K562 (cell line): Measurements from ENCODE around the gene PRR11. TPM values are rescaled to one million over a fixed set of nuclear protein-coding genes. Genes with fewer than 3 reads are reported as not detected.
A peak's percentile ranks its signal among the peaks of the same experiment; 100 is the strongest.

Experiments used
- BDP1 ChIP-seq: IDR thresholded peaks from 3 replicates; pipeline ENCODE4 v1.6.1; 2011; ENCODE audit not compliant: insufficient read length, insufficient read depth
- BRCA1 ChIP-seq, 2 experiments: fragments of 450-650 bp in 1 of 2; sonication (generic) in 1 of 2; formaldehyde crosslinking in 1 of 2; IDR thresholded peaks; 2 replicates each; pipeline versions ENCODE4 v1.5.0 to v1.6.1; 2017 to 2020; ENCODE audit warnings: mild to moderate bottlenecking in 1 of 2, missing genetic modification reagents in 1 of 2
- ESRRA ChIP-seq: fragments of 450-650 bp; IDR thresholded peaks from 2 replicates; pipeline ENCODE4 v1.6.1; 2014; ENCODE audit warnings: low read depth, mild to moderate bottlenecking, moderate library complexity, borderline replicate concordance
- HDAC3 ChIP-seq: fragments of 450-650 bp; IDR thresholded peaks from 2 replicates; pipeline ENCODE4 v1.6.1; 2018; ENCODE audit warnings: borderline replicate concordance, mild to moderate bottlenecking, moderate library complexity; ENCODE audit not compliant: partially characterized antibody
- HDAC8 ChIP-seq: fragments of 450-650 bp; IDR thresholded peaks from 2 replicates; pipeline ENCODE4 v1.6.1; 2016; ENCODE audit warnings: mild to moderate bottlenecking, missing genetic modification characterization, moderate library complexity, missing compliant biosample characterization
- HNRNPH1 ChIP-seq: fragments of 200-400 bp; formaldehyde crosslinking; optimal IDR thresholded peaks from 2 replicates; pipeline ENCODE3; 2017; ENCODE audit warnings: low read depth, mild to moderate bottlenecking, low read length, moderate library complexity
- HSF4 ChIP-seq: fragments of 250-450 bp; sonication (Bioruptor Pico); IDR thresholded peaks from 2 replicates; pipeline ENCODE4 v2.1.2; 2022; ENCODE audit warnings: mild to moderate bottlenecking, moderate library complexity, borderline replicate concordance
- IRF2 ChIP-seq: sonication (generic); formaldehyde crosslinking; IDR thresholded peaks from 2 replicates; pipeline ENCODE4 v1.8.1; 2022; ENCODE audit warnings: mild to moderate bottlenecking, missing genetic modification reagents
- KAT8 ChIP-seq: fragments of 450-650 bp; IDR thresholded peaks from 2 replicates; pipeline ENCODE4 v1.6.1; 2016; ENCODE audit warnings: low read depth, mild to moderate bottlenecking
- NCOA1 ChIP-seq: fragments of 450-650 bp; IDR thresholded peaks from 2 replicates; pipeline ENCODE4 v1.6.1; 2016; ENCODE audit warnings: low read depth
- NFE2L1 ChIP-seq: fragments of 450-650 bp; IDR thresholded peaks from 2 replicates; pipeline ENCODE4 v1.6.1; 2016; ENCODE audit warnings: missing genetic modification characterization, low read depth, mild to moderate bottlenecking, missing compliant biosample characterization, moderate library complexity, borderline replicate concordance
- PML ChIP-seq: IDR thresholded peaks from 2 replicates; pipeline ENCODE4 v1.6.1; 2012; ENCODE audit warnings: low read length, inconsistent platforms
- PRPF4 ChIP-seq: fragments of 200-400 bp; formaldehyde crosslinking; IDR thresholded peaks from one replicate; pipeline ENCODE4 v1.6.1; 2017; ENCODE audit warnings: low read length, low read depth, mild to moderate bottlenecking; ENCODE audit not compliant: insufficient read depth, poor library complexity, severe bottlenecking
- SMAD4 ChIP-seq: fragments of 250-450 bp; sonication (Bioruptor Pico); conservative IDR thresholded peaks from 2 replicates; pipeline ENCODE4 v1.8.0; 2021; ENCODE audit warnings: inconsistent platforms, mild to moderate bottlenecking, moderate library complexity
- TCFL5 ChIP-seq: fragments of 250-450 bp; sonication (Bioruptor Pico); conservative IDR thresholded peaks from 2 replicates; pipeline ENCODE4 v1.6.1; 2021; ENCODE audit warnings: mild to moderate bottlenecking, moderate library complexity, matching md5 sums
- ZNF217 ChIP-seq: sonication (generic); formaldehyde crosslinking; IDR thresholded peaks from 2 replicates; pipeline ENCODE4 v1.8.0; 2022; ENCODE audit warnings: mild to moderate bottlenecking, missing genetic modification reagents
- ZNF347 ChIP-seq: fragments of 450-650 bp; formaldehyde crosslinking; IDR thresholded peaks from 2 replicates; pipeline ENCODE4 v1.4.0; 2020; ENCODE audit warnings: low read depth, mild to moderate bottlenecking, moderate library complexity
- ZNF436 ChIP-seq: fragments of 250-450, 450-650 bp; sonication (Bioruptor Pico); formaldehyde crosslinking; IDR thresholded peaks from 2 replicates; pipeline ENCODE4 v1.7.0; 2020; ENCODE audit warnings: mild to moderate bottlenecking
- ZNF699 ChIP-seq: fragments of 250-450 bp; sonication (Bioruptor Pico); IDR thresholded peaks from 2 replicates; pipeline ENCODE4 v1.8.0; 2021; ENCODE audit warnings: mild to moderate bottlenecking, moderate library complexity; ENCODE audit not compliant: insufficient replicate concordance
- polyA plus RNA-seq, 8 experiments: library from polyadenylated mRNA; depleted of rRNA in 4 of 8; stranded (reverse) in 5 of 8; unstranded in 3 of 8; fragments of >200 nt; fragmentation: Nextera tagmentation in 2 of 8; fragmentation: Illumina TruSeq in 1 of 8; extraction: Ambion mirVana in 2 of 8; extraction: Trizol in 1 of 8; gene quantifications; 2 replicates each; pipeline versions ENCODE4 v1.2.1 to v1.2.3, GENCODE V29; 2011 to 2014; ENCODE audit warnings: inconsistent platforms in 1 of 8, missing spikeins in 1 of 8
- total RNA-seq, 7 experiments: library from RNA; depleted of rRNA in 6 of 7; stranded (reverse); fragments of >200 nt in 6 of 7; fragmentation: Illumina TruSeq in 2 of 7; extraction: Trizol in 2 of 7; gene quantifications; 2 replicates each; pipeline versions ENCODE4 v1.2.1 to v1.2.3, GENCODE V29; 2011 to 2021; ENCODE audit warnings: low replicate concordance in 1 of 7
- TF ChIP-seq, protein P1 (sequence below): fragments of 250-450 bp; sonication (Bioruptor Pico); IDR thresholded peaks from 2 replicates; pipeline ENCODE4 v1.6.1; 2021; ENCODE audit warnings: mild to moderate bottlenecking
- TF ChIP-seq, protein P2 (sequence below): fragments of 250-450 bp; sonication (Bioruptor Pico); IDR thresholded peaks from 2 replicates; pipeline ENCODE4 v1.4.0; 2020; ENCODE audit warnings: mild to moderate bottlenecking, moderate library complexity
- TF ChIP-seq, protein P3 (sequence below): fragments of 250-450 bp; sonication (Bioruptor Pico); IDR thresholded peaks from 2 replicates; pipeline ENCODE4 v1.9.0; 2021; ENCODE audit warnings: mild to moderate bottlenecking, inconsistent platforms

The PRR11 gene
- total and polyA plus RNA-seq, 9 of the 15 experiments (the other 6 are each of a cell fraction or from before 2014, with no cell fraction given), result 13.3 to 75.2 (median 46.4) TPM

DNA sequence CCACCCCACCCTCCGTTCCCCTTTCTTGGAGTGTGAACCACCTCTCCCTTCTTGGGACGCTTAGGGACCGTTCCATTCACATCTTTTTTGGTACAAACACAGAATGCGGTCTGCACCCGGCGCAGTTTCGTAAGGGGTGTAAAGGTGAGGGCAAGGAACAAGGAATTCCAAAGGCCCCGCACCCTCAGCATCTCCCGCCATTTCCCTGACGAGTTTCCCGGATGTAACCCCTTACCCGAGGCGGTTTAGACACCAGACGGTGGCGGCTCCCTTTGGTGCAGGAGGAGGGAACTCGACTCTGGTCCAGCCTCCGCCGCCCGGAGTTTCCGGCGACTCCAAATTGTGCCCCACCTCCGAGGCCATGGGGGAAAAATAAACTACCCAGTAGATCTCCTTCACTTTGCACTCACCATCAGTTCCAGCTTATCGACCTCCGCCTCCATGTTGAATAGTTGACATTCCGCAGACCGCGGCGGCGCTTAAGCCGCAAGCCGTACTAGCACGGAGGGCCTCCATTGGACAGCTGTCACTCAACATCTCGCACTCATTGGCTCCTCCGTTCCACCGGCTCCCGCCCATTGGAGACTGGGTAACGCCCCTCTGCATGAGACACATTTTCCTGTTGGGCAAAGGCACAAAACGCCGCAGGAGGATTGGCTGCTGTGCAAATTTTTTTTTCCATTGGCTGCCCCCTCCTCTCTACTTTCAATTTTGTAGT is 666 bp upstream of the PRR11 start, which contains the start of gene SKA2 (continued):
- TF ChIP-seq TCFL5 (CRISPR knock-in tag) (no peak), KAT8 (no peak), ESRRA (peak; percentile 80; the same call in 1 of the 2 replicates), ZNF436 (CRISPR knock-in tag) (no peak), BDP1 (no peak), HDAC8 (0 out of 2 replicates have a peak, but pooled peaks have one; percentile 13), HSF4 (no peak), ZNF699 (no peak), IRF2 (CRISPR knock-in tag) (no peak), NCOA1 (0 out of 2 replicates have a peak, but pooled peaks have one; percentile 35), NFE2L1 (tag) (no peak), HDAC3 (no peak), PML (peak; percentile 34; the same call in 1 of the 2 replicates), ZNF217 (CRISPR knock-in tag) (no peak), BRCA1 (IDR thresholded peaks at IDR 0.05) (no peak), BRCA1 (CRISPR knock-in tag; IDR thresholded peaks at IDR 0.05) (no peak), SMAD4 (CRISPR knock-in tag) (peak; percentile 68; the same call in 1 of the 2 replicates), ZNF347 (CRISPR knock-in tag) (no peak), HNRNPH1 (no peak), PRPF4 (no peak)
- TF ChIP-seq, protein P1, sequence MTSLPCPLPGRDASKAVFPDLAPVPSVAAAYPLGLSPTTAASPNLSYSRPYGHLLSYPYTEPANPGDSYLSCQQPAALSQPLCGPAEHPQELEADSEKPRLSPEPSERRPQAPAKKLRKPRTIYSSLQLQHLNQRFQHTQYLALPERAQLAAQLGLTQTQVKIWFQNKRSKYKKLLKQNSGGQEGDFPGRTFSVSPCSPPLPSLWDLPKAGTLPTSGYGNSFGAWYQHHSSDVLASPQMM (CRISPR knock-in tag), result no peak
- TF ChIP-seq, protein P2, sequence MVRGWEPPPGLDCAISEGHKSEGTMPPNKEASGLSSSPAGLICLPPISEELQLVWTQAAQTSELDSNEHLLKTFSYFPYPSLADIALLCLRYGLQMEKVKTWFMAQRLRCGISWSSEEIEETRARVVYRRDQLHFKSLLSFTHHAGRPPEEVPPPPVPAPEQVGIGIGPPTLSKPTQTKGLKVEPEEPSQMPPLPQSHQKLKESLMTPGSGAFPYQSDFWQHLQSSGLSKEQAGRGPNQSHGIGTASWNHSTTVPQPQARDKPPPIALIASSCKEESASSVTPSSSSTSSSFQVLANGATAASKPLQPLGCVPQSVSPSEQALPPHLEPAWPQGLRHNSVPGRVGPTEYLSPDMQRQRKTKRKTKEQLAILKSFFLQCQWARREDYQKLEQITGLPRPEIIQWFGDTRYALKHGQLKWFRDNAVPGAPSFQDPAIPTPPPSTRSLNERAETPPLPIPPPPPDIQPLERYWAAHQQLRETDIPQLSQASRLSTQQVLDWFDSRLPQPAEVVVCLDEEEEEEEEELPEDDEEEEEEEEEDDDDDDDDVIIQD, result no peak
- TF ChIP-seq, protein P3, sequence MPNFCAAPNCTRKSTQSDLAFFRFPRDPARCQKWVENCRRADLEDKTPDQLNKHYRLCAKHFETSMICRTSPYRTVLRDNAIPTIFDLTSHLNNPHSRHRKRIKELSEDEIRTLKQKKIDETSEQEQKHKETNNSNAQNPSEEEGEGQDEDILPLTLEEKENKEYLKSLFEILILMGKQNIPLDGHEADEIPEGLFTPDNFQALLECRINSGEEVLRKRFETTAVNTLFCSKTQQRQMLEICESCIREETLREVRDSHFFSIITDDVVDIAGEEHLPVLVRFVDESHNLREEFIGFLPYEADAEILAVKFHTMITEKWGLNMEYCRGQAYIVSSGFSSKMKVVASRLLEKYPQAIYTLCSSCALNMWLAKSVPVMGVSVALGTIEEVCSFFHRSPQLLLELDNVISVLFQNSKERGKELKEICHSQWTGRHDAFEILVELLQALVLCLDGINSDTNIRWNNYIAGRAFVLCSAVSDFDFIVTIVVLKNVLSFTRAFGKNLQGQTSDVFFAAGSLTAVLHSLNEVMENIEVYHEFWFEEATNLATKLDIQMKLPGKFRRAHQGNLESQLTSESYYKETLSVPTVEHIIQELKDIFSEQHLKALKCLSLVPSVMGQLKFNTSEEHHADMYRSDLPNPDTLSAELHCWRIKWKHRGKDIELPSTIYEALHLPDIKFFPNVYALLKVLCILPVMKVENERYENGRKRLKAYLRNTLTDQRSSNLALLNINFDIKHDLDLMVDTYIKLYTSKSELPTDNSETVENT (CRISPR knock-in tag), result peak; percentile 14; the same call in 1 of the 2 replicates
